ENCODE measurements around the gene LDHAL6B. TPM values are rescaled to one million over a fixed set of nuclear protein-coding genes. Genes with fewer than 3 reads are reported as not detected.

Gene LDHAL6B
- total and polyA plus RNA-seq, 5 donors from 2014 or later, result not detected

- Mint-ChIP-seq H3K4me1 (no peaks in the 10 kb centered on the region), H3K4me3 (no peak overlapping the region), H3K36me3 (no peaks in the 10 kb centered on the region), H3K9me3 (peaks cover 0 to 3% (median 0%) of the 10 kb centered on the region in 7 donors), H3K27me3 (peaks cover 12% of the 10 kb centered on the region), H3K27ac (no peak overlapping the region)
- Histone ChIP-seq H3K4me3 (ENCODE audit: low read depth, low read length) (no peak overlapping the region), H3K4me1 (ENCODE audit: control insufficient read depth, insufficient read depth, low read length, poor library complexity, severe bottlenecking) (no peaks in the 10 kb centered on the region), H3K27ac (ENCODE audit: insufficient read depth, low read length, poor library complexity, severe bottlenecking) (no peak overlapping the region), H3K27me3 (ENCODE audit: control insufficient read depth, insufficient read depth, low read length) (peaks cover 4% of the 10 kb centered on the region), H3K36me3 (ENCODE audit: control insufficient read depth, insufficient read depth, low read length) (no peaks in the 10 kb centered on the region), H3K9me3 (ENCODE audit: control insufficient read depth in 2 of 2, low read length in 2 of 2) (no peaks in the 10 kb centered on the region)
- no peak for ATAC-seq (ENCODE audit: low read depth in 2 of 2)
- no peak for DNase-seq
Measured at GRCh38 chr15:59223736-59224135, 17.1 kb downstream of the LDHAL6B start.

GRCh38 chr15:59224474-59224873 is 17.8 kb downstream of the LDHAL6B start:
- H3K4me3 ChIP-seq (ENCODE audit: low read depth, low read length), result no peak overlapping the region

GRCh38 chr15:59227021-59227420 is 20.4 kb downstream of the LDHAL6B start:
- Mint-ChIP-seq H3K4me3 (no peak overlapping the region), H3K27ac (peak overlapping the region in 1 of 3 donors; percentile 1), H3K4me1 (no peaks in the 10 kb centered on the region), H3K9me3 (peaks cover 0 to 3% (median 0%) of the 10 kb centered on the region in 7 donors), H3K27me3 (peaks cover 12% of the 10 kb centered on the region), H3K36me3 (no peaks in the 10 kb centered on the region)
- ATAC-seq (ENCODE audit: low read depth in 2 of 2) (no peak), DNase-seq (no peak)
- Histone ChIP-seq H3K4me3 (ENCODE audit: low read depth, low read length) (no peak overlapping the region), H3K9me3 (ENCODE audit: control insufficient read depth in 2 of 2, low read length in 2 of 2) (no peaks in the 10 kb centered on the region), H3K36me3 (ENCODE audit: control insufficient read depth, insufficient read depth, low read length) (no peaks in the 10 kb centered on the region), H3K27ac (ENCODE audit: insufficient read depth, low read length, poor library complexity, severe bottlenecking) (no peak overlapping the region), H3K27me3 (ENCODE audit: control insufficient read depth, insufficient read depth, low read length) (peaks cover 4% of the 10 kb centered on the region), H3K4me1 (ENCODE audit: control insufficient read depth, insufficient read depth, low read length, poor library complexity, severe bottlenecking) (no peaks in the 10 kb centered on the region)

More at GRCh38 chr15:59224474-59224873, 17.8 kb downstream of the LDHAL6B start:
- H3K27me3 ChIP-seq (ENCODE audit: control insufficient read depth, insufficient read depth, low read length), result peaks cover 4% of the 10 kb centered on the region
- DNase-seq, result no peak
- H3K9me3 ChIP-seq (ENCODE audit: control insufficient read depth in 2 of 2, low read length in 2 of 2), result no peaks in the 10 kb centered on the region
- Mint-ChIP-seq H3K4me3 (no peak overlapping the region), H3K9me3 (peaks cover 0 to 3% (median 0%) of the 10 kb centered on the region in 7 donors), H3K27me3 (peaks cover 12% of the 10 kb centered on the region), H3K27ac (no peak overlapping the region), H3K36me3 (no peaks in the 10 kb centered on the region), H3K4me1 (no peaks in the 10 kb centered on the region)
- no peaks in the 10 kb centered on the region for H3K36me3 ChIP-seq (ENCODE audit: control insufficient read depth, insufficient read depth, low read length)
- no peak overlapping the region for H3K27ac ChIP-seq (ENCODE audit: insufficient read depth, low read length, poor library complexity, severe bottlenecking)
- ATAC-seq (ENCODE audit: low read depth in 2 of 2), result no peak
- no peaks in the 10 kb centered on the region for H3K4me1 ChIP-seq (ENCODE audit: control insufficient read depth, insufficient read depth, low read length, poor library complexity, severe bottlenecking)

DNA sequence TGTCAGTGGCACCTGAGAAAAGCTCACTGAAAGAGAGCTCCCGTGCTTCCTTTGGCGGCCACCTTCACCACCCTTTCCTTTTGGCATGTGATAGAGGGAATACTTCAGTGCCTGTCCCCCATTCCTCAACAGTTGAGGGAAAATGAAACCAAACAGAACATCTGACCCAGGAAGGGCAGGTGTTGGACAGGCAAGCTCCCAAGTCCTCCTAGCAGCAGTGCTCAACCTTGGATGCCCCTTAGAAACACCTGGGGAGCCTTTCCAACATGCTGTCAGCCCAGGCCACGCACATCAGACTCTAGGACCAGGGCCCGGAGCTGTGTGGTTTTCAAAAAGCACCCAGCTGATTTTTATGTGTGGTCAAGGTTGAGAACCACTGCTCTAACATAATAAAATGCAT is 22.4 kb downstream of the LDHAL6B start:
- H3K27ac Mint-ChIP-seq, result no peak overlapping the region
- no peak overlapping the region for H3K4me3 ChIP-seq (ENCODE audit: low read depth, low read length)
- H3K27me3 ChIP-seq (ENCODE audit: control insufficient read depth, insufficient read depth, low read length), result peaks cover 4% of the 10 kb centered on the region
- H3K27ac ChIP-seq (ENCODE audit: insufficient read depth, low read length, poor library complexity, severe bottlenecking), result no peak overlapping the region
- no peaks in the 10 kb centered on the region for H3K4me1 Mint-ChIP-seq
- peaks cover 12% of the 10 kb centered on the region for H3K27me3 Mint-ChIP-seq
- no peaks in the 10 kb centered on the region for H3K36me3 ChIP-seq (ENCODE audit: control insufficient read depth, insufficient read depth, low read length)
- ATAC-seq (ENCODE audit: low read depth in 2 of 2), result no peak
- no peak overlapping the region for H3K4me3 Mint-ChIP-seq
- peaks cover 0 to 3% (median 0%) of the 10 kb centered on the region in 7 donors for H3K9me3 Mint-ChIP-seq
- DNase-seq, result no peak
- no peaks in the 10 kb centered on the region for H3K36me3 Mint-ChIP-seq
- H3K4me1 ChIP-seq (ENCODE audit: control insufficient read depth, insufficient read depth, low read length, poor library complexity, severe bottlenecking), result no peaks in the 10 kb centered on the region
- no peaks in the 10 kb centered on the region for H3K9me3 ChIP-seq (ENCODE audit: control insufficient read depth in 2 of 2, low read length in 2 of 2)

- ATAC-seq (ENCODE audit: low read depth in 2 of 2) (no peak), DNase-seq (no peak)
- no peaks in the 10 kb centered on the region for H3K36me3 Mint-ChIP-seq
- Histone ChIP-seq H3K4me1 (ENCODE audit: control insufficient read depth, insufficient read depth, low read length, poor library complexity, severe bottlenecking) (no peaks in the 10 kb centered on the region), H3K36me3 (ENCODE audit: control insufficient read depth, insufficient read depth, low read length) (no peaks in the 10 kb centered on the region), H3K4me3 (ENCODE audit: low read depth, low read length) (no peak overlapping the region), H3K27ac (ENCODE audit: insufficient read depth, low read length, poor library complexity, severe bottlenecking) (no peak overlapping the region), H3K27me3 (ENCODE audit: control insufficient read depth, insufficient read depth, low read length) (peaks cover 4% of the 10 kb centered on the region), H3K9me3 (ENCODE audit: control insufficient read depth in 2 of 2, low read length in 2 of 2) (no peaks in the 10 kb centered on the region)
- peaks cover 12% of the 10 kb centered on the region for H3K27me3 Mint-ChIP-seq
- peaks cover 0 to 3% (median 0%) of the 10 kb centered on the region in 7 donors for H3K9me3 Mint-ChIP-seq
- H3K27ac Mint-ChIP-seq, result no peak overlapping the region
- H3K4me1 Mint-ChIP-seq, result no peaks in the 10 kb centered on the region
- no peak overlapping the region for H3K4me3 Mint-ChIP-seq
Measured at GRCh38 chr15:59229453-59229852, 22.8 kb downstream of the LDHAL6B start.

DNA sequence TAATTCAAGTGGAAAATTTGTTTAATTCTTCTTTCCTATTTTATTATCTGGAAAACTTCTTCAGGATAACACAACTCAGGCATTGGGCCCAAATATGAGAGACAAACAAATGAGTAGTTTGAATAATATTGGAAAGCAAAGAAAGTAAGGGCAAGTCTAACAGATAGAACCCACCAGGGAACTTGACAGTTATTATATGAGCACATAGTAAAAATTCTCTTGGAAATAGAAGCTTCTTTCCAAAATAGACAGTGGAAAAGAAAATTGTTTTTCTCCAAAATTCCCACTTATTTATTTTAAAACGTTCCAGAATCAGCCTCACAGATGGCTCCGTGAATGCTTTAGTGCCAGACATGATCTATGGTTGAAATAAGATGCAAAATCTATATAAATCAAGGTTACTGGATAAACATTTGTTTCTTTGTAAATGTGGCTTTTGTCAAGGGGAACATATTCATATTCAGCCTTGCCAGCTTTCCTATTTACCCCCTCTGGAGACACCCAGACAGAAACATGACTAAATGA is 23.9 kb downstream of the LDHAL6B start:
- Mint-ChIP-seq H3K36me3 (no peaks in the 10 kb centered on the region), H3K27me3 (peaks cover 6% of the 10 kb centered on the region), H3K27ac (no peak overlapping the region), H3K4me1 (no peaks in the 10 kb centered on the region), H3K4me3 (no peak overlapping the region), H3K9me3 (peaks cover 0 to 3% (median 0%) of the 10 kb centered on the region in 7 donors)
- Histone ChIP-seq H3K4me1 (ENCODE audit: control insufficient read depth, insufficient read depth, low read length, poor library complexity, severe bottlenecking) (no peaks in the 10 kb centered on the region), H3K27ac (ENCODE audit: insufficient read depth, low read length, poor library complexity, severe bottlenecking) (no peak overlapping the region), H3K27me3 (ENCODE audit: control insufficient read depth, insufficient read depth, low read length) (peaks cover 4% of the 10 kb centered on the region), H3K36me3 (ENCODE audit: control insufficient read depth, insufficient read depth, low read length) (no peaks in the 10 kb centered on the region), H3K9me3 (ENCODE audit: control insufficient read depth in 2 of 2, low read length in 2 of 2) (no peaks in the 10 kb centered on the region), H3K4me3 (ENCODE audit: low read depth, low read length) (no peak overlapping the region)
- DNase-seq, result no peak
- no peak for ATAC-seq (ENCODE audit: low read depth in 2 of 2)

- Mint-ChIP-seq H3K9me3 (peaks cover 0 to 1% (median 0%) of the 10 kb centered on the region in 7 donors), H3K27ac (no peak overlapping the region), H3K4me1 (peaks cover 0 to 10% (median 3%) of the 10 kb centered on the region in 4 donors), H3K36me3 (no peaks in the 10 kb centered on the region), H3K4me3 (no peak overlapping the region), H3K27me3 (no peaks in the 10 kb centered on the region)
- ATAC-seq (ENCODE audit: low read depth in 2 of 2), result no peak
- H3K4me1 ChIP-seq (ENCODE audit: control insufficient read depth, insufficient read depth, low read length, poor library complexity, severe bottlenecking), result no peaks in the 10 kb centered on the region
- H3K36me3 ChIP-seq (ENCODE audit: control insufficient read depth, insufficient read depth, low read length), result no peaks in the 10 kb centered on the region
- H3K27ac ChIP-seq (ENCODE audit: insufficient read depth, low read length, poor library complexity, severe bottlenecking), result no peak overlapping the region
- H3K27me3 ChIP-seq (ENCODE audit: control insufficient read depth, insufficient read depth, low read length), result no peaks in the 10 kb centered on the region
- H3K9me3 ChIP-seq (ENCODE audit: control insufficient read depth in 2 of 2, low read length in 2 of 2), result no peaks in the 10 kb centered on the region
- no peak overlapping the region for H3K4me3 ChIP-seq (ENCODE audit: low read depth, low read length)
- DNase-seq, result no peak
Measured at GRCh38 chr15:59232476-59232875, 25.8 kb downstream of the LDHAL6B start.

DNA sequence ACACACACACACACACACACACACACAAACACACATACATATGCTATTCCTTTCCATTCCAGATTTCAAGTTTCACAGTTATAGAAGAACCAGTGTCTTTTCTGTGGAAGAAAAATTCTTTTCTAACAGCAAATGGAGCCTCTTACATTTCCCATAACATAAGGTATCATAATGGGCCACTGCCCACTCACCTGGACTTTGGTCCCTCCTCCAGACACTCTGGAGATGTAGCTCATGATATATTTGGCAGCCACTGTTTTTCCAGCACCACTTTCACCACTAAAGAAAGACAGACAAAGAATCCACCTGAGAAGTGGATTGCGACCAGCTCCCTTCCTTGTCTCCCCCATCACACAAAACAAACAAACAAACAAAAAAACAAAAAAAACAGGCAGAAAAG is 29.8 kb downstream of the LDHAL6B start:
- Histone ChIP-seq H3K4me1 (ENCODE audit: control insufficient read depth, insufficient read depth, low read length, poor library complexity, severe bottlenecking) (no peaks in the 10 kb centered on the region), H3K4me3 (ENCODE audit: low read depth, low read length) (no peak overlapping the region), H3K27ac (ENCODE audit: insufficient read depth, low read length, poor library complexity, severe bottlenecking) (no peak overlapping the region), H3K27me3 (ENCODE audit: control insufficient read depth, insufficient read depth, low read length) (no peaks in the 10 kb centered on the region), H3K9me3 (ENCODE audit: control insufficient read depth in 2 of 2, low read length in 2 of 2) (no peaks in the 10 kb centered on the region), H3K36me3 (ENCODE audit: control insufficient read depth, insufficient read depth, low read length) (no peaks in the 10 kb centered on the region)
- Mint-ChIP-seq H3K27ac (no peak overlapping the region), H3K36me3 (no peaks in the 10 kb centered on the region), H3K27me3 (peaks cover 5% of the 10 kb centered on the region), H3K4me1 (peaks cover 0 to 11% (median 3%) of the 10 kb centered on the region in 4 donors), H3K9me3 (no peaks in the 10 kb centered on the region), H3K4me3 (no peak overlapping the region)
- ATAC-seq (ENCODE audit: low read depth in 2 of 2) (no peak), DNase-seq (no peak)

Measured in CD4-positive, CD25-positive, alpha-beta regulatory T cell (primary cell).